Medulla oblongata (tissue), 1 donor: ENCODE results near the gene CACNA1C.
A peak's percentile ranks its signal among the peaks of the same experiment; 100 is the strongest.

ENCODE experiments used
- DNase-seq: peaks from one replicate; pipeline ENCODE4 v3.0.0-alpha.2; 2015; ENCODE audit errors: extremely low spot score

Gene CACNA1C

DNA sequence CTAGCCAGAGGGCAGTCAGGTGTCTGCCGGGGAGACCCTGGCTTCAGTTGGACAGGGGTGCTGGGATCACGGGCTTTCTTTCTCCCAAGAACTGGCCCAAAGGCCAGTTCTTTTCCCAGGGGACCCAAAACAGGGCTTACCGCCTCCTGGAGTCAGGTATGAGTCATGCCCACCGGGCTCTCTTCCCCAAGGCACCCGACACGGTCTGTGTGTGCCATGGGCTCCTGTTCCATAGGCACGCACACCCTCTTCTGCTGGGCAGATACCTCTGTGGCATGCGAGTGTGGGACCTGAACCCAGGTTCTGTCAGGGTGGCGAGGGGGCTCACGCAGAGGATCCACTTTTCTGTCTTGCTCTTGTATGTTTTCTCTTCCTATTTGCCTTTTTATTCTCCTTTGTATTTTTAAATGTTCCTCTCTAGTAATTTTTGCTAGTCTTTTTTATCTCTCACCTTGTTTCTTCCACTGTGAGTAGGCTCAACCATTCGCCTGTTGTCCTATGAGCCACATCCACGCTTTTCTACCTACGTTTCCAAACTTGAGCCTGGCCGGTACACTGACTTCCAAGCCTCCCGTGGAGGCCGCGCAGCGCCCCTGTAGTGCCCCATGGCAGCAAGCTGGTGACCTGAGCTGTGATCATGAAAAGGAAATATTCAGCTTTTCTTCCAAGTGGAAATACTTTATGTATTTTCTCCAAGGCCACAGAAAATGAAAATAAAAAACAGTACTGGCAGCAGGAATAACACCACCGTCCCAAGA lies 362.2 kb downstream of the CACNA1C start:
- no peak for DNase-seq

DNA sequence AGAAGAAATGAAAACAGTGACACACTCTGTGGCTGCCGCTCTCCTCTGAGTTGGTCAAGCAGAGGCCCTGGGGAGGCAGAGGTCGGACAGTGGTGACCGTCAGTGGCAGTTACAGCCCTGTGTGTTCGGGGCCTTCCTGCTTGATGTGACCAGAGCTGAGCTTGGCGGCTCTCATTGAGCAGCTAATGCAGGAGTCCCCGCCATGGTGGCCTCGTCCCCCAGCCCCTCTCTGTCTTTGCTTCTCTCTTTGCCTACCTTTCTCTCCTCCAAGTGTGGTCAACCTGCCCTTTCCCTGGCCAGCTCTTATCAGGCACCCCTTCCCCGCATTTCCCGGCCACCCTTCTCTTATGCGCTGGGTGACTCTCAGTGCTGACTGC lies 362.8 kb downstream of the CACNA1C start:
- DNase-seq, result no peak

DNA sequence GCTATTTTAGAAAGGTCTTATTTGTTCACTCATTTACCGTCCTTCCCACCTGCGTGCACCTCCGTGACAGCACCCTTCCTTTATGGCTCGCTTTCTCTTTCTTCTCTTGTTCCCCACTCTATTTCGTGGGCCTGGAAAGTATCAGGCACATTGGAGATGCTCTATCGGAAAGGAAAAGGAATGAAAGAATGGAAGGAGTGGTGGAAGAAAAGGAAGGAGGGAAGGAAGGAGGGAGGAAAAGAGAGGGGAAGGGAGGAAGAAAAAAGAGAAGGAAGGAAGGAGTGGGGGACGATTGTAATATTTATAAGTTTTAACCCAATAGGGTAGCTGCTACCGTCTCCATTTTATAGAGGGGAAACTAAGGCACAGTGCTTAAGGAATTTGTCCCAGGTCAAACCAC lies 363.4 kb downstream of the CACNA1C start:
- DNase-seq, result no peak

DNA sequence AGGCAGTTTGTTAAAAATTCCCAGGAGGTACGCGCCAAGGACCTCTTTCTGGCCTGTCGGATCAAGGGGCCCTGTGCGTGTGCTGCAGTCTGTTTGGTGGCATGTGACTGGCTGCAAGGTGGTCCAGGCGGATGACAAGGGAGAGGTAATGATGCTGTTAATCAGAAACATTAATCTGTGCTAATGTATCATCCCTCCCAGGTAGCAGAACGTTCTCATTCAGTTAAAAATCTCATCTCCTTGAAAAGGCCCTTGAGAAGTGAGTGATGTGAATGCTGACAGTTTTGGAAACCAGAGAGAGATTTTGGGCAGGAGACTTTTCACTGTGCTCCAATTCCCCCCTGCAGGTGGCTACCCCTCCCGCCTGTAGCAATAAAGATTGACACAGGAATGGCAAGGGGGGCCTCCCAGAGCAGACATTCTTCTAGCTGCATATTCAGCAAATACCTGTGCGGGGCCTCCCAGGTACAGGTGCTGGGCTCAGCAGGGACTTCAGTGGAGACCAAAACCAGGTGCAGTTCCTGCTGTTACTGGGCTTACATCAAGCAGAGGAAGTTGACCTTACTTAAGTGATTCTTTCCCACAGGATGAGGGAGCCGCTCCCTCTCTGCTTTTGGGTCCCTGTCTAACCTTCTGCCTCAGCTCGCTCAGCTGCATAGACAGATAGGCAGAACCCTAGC lies 364.8 kb downstream of the CACNA1C start:
- no peak for DNase-seq

DNA sequence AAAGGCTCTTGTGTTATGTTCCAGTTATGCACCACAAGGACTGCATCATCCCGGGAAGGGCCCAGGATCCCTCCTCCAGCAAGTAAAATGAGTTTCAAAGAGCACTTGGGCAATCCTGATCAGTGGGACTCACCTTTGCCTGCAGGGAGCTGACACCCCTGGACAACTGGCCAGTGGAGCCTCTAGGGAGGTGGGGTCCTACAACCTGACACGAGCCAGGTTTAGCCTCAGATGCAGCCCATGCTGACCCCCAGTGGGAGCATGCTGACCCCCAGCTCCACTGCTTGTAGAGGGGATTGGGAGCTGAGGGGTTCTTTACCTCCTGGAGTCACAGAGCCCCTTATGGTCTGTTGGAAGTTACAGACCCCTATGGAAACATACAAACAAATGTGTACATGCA lies 365.8 kb downstream of the CACNA1C start:
- no peak for DNase-seq

DNA sequence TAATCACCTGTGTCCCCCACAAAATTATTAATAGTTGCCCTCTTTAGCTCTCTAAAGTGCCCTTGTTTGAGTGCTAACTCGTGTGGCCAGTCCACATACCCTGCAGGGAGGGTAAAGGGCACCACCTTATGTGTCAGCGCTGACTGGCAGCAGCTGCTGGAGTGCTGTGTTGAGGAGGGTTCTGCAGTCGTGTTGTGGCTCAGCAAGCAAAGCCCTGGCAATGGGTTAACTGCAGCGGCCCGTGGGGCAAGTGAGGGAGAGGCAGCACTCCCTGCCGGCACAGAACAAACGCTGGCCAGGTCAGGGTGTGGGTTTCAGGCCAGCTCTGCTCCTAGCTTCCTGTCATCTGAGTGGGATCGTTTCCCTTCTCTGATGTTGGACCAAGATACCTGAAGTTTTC lies 369.8 kb downstream of the CACNA1C start:
- DNase-seq, result no peak

DNA sequence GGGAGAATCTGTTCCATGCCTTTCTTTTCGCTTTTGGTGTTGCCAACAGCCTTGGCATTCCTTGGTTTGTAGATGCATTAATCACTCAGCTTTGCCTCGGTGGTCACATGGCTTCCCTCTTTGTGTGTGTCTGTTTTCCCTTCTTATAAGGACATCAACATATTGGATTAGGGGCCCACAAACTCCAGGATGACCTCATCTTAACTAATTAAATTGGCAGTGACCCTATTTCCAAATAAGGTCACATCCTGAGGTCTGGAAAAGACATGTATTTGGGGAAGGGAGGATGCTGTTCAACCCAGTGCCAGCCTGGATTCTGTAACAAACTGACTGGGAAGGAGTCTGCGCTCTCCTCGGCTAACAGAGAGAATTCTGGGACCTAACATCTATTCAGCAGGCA lies 376.2 kb downstream of the CACNA1C start:
- peak; percentile 34 for DNase-seq

DNA sequence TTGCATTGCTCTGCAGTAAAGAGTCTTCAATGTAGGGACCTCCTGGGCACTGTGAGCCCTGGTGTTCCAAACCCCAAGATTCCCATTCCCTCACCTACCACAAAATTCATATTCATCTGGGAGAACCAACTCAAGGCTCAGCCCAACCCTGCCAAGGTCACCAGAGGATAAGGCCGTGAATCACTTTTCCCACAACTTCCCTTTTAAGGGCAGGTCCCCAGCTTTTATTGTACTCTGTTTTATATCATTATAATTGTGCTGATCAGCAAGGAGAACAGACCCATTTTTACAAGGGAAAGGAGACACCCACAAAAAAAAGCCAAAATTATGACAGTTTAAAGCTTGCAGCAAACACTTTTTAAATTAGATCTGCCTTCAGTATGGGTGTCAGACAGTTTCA lies 379.0 kb downstream of the CACNA1C start:
- no peak for DNase-seq

DNA sequence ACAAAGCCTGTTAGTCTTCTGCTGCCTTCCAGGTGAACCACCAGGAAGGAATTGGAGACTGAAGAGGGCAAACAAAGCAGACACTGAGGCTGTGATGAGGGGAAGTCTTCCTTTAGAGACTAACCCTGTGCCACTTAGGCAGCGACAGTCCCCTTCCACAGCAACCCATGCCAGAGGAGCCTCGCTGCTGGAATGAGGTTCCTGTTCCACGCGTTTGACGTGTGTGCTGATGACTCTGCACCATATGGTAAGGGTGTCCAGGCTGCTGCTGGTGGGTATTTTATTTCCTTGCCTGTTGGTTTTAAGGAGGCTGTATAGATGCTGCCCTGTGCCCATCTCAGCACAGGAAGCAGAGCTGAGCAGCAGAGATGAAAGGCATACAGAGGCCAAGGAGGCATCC lies 380.1 kb downstream of the CACNA1C start:
- no peak for DNase-seq

DNA sequence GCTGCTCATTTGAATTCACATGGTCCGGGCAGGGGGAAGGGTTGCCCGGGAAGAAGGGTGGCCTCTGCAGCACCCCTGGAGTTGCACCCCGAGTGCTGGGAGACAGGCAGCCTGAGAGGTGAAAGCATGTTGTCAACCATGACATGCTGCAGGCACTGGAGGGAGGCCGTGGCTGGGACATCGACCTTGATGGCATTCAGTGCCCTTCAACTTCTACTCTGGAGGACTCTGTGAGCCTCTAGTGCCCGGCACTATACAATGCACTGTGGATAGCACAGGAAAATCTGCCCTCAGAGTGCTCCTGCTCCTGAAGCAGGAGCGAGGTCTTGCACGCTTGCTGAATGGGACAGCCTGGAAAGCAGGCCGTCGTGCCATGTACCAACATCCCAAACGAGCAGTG lies 382.7 kb downstream of the CACNA1C start:
- DNase-seq, result no peak

DNA sequence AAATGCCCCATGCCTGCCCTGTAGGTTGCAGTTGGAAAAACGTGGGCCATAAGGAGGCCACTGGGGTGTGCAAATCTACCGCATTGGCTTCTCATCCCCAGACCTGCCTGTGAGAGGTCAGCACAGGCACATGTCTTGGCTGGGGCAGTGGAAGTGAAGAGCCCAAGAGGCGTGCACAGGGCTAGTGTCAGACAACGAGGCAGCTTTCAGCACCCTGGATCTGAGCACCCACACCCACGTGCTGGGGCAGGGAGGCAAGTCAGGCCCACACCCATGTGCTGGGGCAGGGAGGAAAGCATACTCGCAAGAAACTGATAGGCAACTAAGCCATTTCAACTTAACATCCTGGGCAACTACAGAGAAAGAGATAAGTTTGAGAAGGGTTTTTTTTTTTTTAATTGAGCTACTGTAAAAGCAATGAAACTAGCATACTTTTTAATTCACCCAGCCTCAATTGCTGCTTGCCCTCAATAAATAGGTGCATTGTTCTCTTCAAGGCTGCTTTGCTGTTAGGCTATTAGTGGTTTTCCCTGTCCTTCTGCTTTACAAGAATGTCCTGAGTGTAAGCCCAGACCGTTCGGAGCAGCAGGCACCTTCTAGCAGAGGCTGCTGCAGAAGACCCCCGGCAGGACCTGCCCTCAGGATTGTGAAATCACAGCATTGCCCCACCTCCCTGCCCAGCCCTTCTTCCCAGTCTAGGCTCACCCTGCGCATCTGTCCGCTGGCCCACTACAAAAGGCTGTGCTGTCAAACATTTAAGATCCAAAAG lies 386.7 kb downstream of the CACNA1C start:
- no peak for DNase-seq

DNA sequence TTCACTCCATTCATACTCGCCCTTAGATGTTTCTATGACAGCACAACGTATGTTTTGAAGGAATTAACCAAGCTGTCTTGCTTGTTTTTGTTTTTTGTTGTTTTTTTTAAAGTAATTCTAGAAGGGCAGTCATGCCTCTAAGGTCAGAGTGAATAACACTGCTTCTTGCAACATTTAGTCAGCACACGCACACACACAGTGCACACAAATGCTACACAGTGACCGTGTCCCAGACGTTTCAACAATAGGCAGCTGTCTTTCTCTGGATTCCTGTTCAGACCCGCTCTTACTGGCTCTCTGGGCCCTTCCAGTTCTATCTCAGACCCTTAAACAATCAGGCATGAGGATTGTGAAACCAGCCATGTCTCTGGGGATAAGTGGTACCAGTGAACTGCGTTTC lies 391.0 kb downstream of the CACNA1C start:
- DNase-seq, result peak; percentile 32

DNA sequence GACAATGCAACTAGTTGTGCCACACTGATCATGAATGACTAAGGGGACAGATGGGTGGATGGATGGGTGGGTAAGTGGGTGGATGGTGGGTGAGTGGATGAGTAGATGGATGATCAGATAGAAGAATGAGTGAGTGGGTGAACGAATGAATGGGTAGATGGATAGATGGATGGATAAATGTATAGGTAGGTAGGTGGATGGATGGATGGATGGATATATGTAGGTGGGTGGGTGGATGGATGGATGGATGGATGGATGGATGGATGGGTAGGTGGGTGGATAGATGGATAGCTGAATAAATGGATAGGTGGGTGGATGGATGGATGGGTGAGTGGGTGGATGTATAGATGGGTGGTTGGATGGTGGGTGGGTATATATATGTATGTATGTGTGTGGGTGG lies 393.2 kb downstream of the CACNA1C start:
- DNase-seq, result no peak

DNA sequence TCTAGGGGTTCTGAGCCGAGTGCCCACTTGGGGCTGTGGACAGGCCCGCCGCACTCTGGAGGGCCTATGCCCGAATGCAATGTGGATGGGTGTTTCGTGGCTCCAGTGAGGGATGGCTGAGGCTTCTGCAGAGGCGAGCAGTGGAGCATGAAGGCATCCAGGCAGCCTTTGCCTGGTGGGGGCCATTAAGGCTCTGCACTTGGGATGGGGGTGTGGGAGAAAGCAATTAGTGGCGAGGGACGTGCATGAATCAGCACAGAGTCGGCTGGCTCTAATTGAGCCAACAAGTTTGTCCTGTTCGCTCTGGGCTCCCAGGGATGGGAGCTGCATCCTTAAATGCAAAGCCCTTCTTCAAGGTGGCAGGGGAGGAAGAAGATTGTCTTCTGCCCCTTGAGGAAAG lies 395.1 kb downstream of the CACNA1C start:
- DNase-seq, result no peak

DNA sequence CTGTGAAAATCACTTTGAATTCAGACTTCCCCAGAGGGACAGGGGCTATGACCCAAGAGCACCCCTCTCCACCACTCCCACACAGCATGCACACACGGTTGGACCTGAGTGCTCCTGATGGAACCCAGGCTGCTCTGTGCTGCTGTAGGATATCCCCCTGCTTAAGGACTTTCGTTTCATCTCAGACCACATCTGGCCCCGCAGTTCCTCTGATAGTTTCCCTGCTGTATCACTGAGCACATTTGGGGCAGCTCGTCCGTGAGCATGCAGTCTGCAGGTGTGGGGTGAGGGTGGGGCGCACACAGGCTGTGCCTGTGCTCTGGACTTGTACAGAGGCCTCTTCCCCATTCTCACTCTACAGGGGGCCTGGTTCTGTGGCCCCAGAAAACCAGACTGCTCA lies 396.8 kb downstream of the CACNA1C start:
- DNase-seq, result no peak

DNA sequence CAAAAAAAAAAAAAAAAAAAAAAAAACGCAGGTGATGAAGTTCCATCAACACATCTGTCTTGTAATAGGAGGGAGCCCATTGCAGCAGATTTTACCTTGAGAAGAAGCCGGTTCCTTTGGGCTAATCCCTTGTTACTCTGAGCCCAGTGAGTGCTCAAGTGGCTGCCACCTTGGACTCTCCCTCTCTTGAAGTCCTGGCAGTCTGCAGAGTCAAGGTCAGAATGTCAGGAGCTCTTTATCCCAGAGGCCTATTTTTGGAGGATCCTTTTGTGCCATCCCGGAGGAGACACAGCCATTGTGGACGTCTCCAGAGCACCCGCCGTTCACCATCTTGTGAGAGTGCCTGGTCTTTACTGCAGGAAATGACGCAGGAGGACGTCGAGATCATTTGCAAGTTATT lies 397.8 kb downstream of the CACNA1C start:
- DNase-seq, result no peak

DNA sequence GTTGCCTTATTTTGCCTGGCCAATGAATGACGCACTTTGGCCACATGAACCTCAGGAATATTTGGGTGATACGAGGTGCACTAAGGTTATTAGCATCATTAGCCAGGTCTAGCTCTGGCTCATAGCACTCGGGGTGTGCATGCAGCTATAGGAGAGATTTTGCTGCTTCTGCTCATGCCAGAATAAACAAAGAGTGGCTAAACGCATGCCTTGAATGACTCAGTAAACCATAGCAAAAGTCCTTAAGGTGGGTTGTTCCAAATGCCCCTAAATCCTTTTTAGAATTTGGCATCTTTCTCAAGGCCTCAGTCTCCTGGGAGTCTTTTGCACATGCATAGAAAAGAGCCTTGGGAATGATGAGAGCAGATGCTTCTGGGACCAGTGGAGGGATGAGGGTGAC lies 398.2 kb downstream of the CACNA1C start:
- no peak for DNase-seq

DNA sequence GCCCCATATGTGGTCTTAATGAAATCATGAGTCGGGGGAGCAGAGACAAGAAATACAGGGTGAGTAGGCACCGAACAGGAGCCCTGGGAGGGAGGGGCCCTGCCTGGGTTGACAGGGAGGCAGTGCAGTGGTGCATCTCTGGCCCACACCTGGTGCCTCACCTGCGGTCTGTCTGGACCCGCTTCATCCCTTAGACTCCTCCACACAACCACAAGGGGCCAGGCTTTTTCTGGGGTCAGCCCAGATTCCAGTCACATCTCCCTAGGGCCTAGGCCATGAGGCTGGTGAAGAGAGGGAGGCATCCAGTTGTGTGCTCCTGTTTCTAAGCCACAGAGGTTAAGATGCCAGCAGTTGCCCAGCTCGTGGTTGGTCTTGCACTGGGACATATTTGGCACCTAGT lies 398.7 kb downstream of the CACNA1C start:
- no peak for DNase-seq

DNA sequence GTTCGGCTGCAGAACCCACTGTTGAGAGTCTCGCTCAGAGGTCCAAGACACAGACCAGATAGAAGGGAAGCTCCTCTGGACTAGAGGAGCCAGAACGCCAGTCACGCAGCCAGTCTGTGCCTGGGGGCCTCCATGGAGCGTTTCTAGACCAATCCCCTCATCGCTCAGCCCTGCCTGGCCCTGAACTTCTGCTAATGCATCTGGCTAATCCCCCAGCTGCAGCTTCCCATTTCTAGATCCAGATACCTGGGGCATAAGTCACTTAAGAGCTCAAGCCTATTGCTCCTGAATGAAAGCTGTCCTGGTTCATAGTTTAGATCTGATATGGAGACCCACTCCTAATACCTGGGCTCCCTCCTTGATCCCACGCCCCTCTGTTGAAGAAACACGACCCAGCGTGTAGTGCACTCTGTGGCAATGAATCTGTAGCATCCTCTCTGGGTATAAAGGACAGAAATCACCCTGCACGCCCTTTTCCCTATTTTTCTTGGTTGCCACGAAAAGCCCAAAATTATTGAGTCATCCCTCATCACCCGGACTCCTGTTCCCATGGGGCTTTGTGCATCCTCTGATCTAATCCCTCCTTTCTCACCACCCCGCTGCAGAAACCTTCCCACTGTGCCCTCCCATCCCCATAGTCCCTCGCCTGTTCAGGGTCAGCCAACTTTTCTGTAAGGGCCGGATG lies 400.4 kb downstream of the CACNA1C start:
- no peak for DNase-seq

DNA sequence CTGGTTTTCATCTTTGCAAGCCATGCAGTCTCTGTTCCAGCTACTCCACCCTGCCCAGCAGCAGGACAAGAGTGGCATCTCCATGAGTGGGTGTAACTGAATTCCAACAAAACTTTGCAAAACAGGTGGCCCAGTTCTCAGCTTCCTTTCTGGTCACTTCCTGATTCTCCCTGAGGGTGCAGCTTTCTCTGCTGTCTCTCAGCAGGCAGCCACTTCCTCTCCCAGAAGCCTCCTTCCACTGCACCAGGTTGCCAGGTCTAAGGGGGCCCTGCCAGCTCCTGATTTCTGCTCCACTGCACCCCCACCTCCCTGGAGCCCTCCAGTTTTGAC lies 400.9 kb downstream of the CACNA1C start:
- no peak for DNase-seq

DNA sequence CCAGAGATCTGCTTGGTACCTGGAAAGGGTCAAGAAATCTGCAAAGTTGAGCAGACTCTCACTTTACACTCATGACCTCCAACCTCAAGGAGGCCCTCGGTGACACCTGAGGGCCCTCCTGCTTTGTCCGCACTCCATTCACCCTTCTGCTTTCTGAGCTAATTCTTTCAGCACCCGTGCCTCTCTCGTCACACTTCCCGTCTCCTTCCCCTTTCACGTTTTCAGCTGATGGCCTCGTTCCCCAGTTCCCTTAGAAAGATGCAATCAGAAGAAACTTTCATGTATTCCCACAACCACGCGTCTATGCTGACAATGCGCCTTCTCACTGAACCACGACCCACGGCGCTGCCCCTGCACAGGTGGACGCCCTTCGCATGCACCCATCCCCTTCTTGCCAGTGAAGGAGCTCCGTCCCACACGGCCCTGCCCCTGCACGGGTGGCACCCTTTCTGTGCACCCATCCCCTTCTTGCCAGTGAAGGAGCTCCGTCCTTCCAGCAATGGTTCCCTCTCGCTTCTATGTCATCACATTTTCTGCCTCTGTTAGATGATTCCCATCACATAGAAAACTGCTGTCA lies 401.9 kb downstream of the CACNA1C start:
- no peak for DNase-seq

DNA sequence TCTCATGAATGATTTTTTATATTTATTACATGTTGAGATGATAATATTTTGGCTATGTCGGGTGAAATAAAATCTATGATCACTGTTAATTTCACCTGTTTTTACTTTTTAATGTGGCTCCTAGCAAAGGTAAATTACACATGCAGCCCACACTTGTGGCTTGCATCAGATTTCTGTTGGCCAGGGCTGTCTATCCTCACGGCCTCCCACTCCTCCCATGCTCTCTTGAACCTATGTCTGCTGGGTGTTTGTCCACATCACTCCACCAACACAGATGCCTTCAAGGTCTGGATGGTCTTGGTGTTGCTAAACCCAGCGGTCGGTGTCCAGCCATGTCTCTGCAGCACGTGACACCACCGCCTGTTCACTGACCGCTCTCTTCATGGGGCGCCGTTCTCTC lies 402.6 kb downstream of the CACNA1C start:
- no peak for DNase-seq
